Prostate gland (tissue), 2 donors: Measurements from ENCODE around the gene ZMYND19.
"Not testable (repeated sequence)": the region's sequence is repeated elsewhere in the genome, so short reads cannot be mapped to it uniquely, and the experiment has no call there.

Experiments
- CTCF ChIP-seq, 4 experiments: fragments of 200-600 bp in 2 of 4; fragments of 450-650 bp in 2 of 4; sonication (generic) in 2 of 4; IDR thresholded peaks; 1 replicate in 3 of 4; 2 replicates in 1 of 4; pipeline ENCODE4 v1.5.1; 2016 to 2019; ENCODE audit warnings: antibody characterized with exemption in 4 of 4, mild to moderate bottlenecking in 2 of 4, moderate library complexity in 2 of 4
- POLR2AphosphoS5 ChIP-seq: sonication (generic); formaldehyde crosslinking; IDR thresholded peaks from one replicate; pipeline ENCODE4 v1.6.1; 2017; ENCODE audit warnings: antibody characterized with exemption

GRCh38 chr9:137596577-137596976 is 6.3 kb upstream of the ZMYND19 start:
- not testable (repeated sequence) for TF ChIP-seq CTCF (IDR thresholded peaks at IDR 0.05); POLR2AphosphoS5
